Endometrium (tissue), 2 donors: Measurements from ENCODE around the gene ARHGEF3.

Source experiments
- FAIRE-seq: peaks from 2 replicates; lab custom pipeline; 2012; peaks lifted over from hg19 to GRCh38; lab: Jason Lieb, UNC
- donor health status: control.
- donor health status: control.

Gene ARHGEF3

GRCh38 chr3:56680054-56680580, 121.6 kb downstream of the ARHGEF3 start:
- FAIRE-seq = no peak
